Measurements from ENCODE around the gene ERC2. TPM values are rescaled to one million over a fixed set of nuclear protein-coding genes. Genes with fewer than 3 reads are reported as not detected.

The ERC2 gene
- total and polyA plus RNA-seq, 2 of the 13 experiments (the other 11 are each of a cell fraction or from before 2014, with no cell fraction given), result 0.16 to 0.22 TPM

GRCh38 chr3:56209982-56210751 lies 258.1 kb downstream of the ERC2 start:
- TF ChIP-seq ZNF687 (CRISPR knock-in tag; IDR thresholded peaks at IDR 0.05) (no peak), ZBED4 (CRISPR knock-in tag; IDR thresholded peaks at IDR 0.05; ENCODE audit: borderline replicate concordance) (no peak), CEBPG (CRISPR knock-in tag; IDR thresholded peaks at IDR 0.05) (no peak), ATF5 (CRISPR knock-in tag; IDR thresholded peaks at IDR 0.05; ENCODE audit: low read depth) (no peak), TRIM24 (CRISPR knock-in tag; IDR thresholded peaks at IDR 0.05) (no peak), SP2 (CRISPR knock-in tag; IDR thresholded peaks at IDR 0.05) (no peak), ZSCAN12 (CRISPR knock-in tag; IDR thresholded peaks at IDR 0.05) (no peak), MYNN (CRISPR knock-in tag; IDR thresholded peaks at IDR 0.05; ENCODE audit: low read depth) (no peak), ZMYM3 (CRISPR knock-in tag; IDR thresholded peaks at IDR 0.05) (no peak), ONECUT2 (CRISPR knock-in tag; IDR thresholded peaks at IDR 0.05) (no peak), ZMYM2 (CRISPR knock-in tag; IDR thresholded peaks at IDR 0.05) (no peak), ZNF251 (CRISPR knock-in tag; IDR thresholded peaks at IDR 0.05) (no peak), MIXL1 (CRISPR knock-in tag; IDR thresholded peaks at IDR 0.05) (no peak)
- ATAC-seq (no peak), DNase-seq (ENCODE audit: low spot score) (no peak), FAIRE-seq (no peak)
- POLR2A ChIA-PET, result no interaction called here
- Histone ChIP-seq H3K9me3 (ENCODE audit: low read length) (no peaks in the 10 kb centered on the region), H4K20me1 (ENCODE audit: insufficient read depth, low read length) (no peaks in the 10 kb centered on the region), H3K27me3 (ENCODE audit: control insufficient read depth in 1 of 2, insufficient read depth in 2 of 2, low read length in 2 of 2) (no peaks in the 10 kb centered on the region), H3K36me3 (replicated peaks in 1 of 2; ENCODE audit: control insufficient read depth in 1 of 2, insufficient read depth in 2 of 2, low read length in 2 of 2) (no peaks in the 10 kb centered on the region), H3K4me3 (replicated peaks in 1 of 3; ENCODE audit: insufficient read depth in 1 of 3, low read depth in 2 of 3, low read length in 3 of 3) (no peak overlapping the region), H3K9ac (ENCODE audit: insufficient read depth, low read depth, low read length) (no peak overlapping the region), H3K79me2 (ENCODE audit: insufficient read depth, low read length) (no peaks in the 10 kb centered on the region), H3K4me2 (ENCODE audit: low read depth, low read length) (no peak overlapping the region), H3K4me1 (ENCODE audit: insufficient read depth, low read length) (no peaks in the 10 kb centered on the region), H2AFZ (ENCODE audit: low read length) (no peak overlapping the region), H3K27ac (ENCODE audit: extremely low read length, insufficient read depth, low read length) (no peak overlapping the region)
- 2% methylated on average over 2 of the region's 2 CpGs for WGBS (ENCODE audit: low lambda C conversion rate)
- CTCF ChIA-PET (ENCODE audit: low intra/inter-chr PET ratio, low total read pairs), result no interaction called here
- in situ Hi-C loops (cut with HindIII; ENCODE audit: extremely low pct_ligation_motif_present, low pct_unique_long_range_greater_than_20kb), result no loop called here
- BruUV-seq (replicated peaks), result no TSS peak
- intact Hi-C loops (cut with micrococcal nuclease; ENCODE audit: unreplicated experiment), result no loop called here
